Vagina (tissue), 2 donors: ENCODE results near the gene TMEM232.

Source experiments
- POLR2A ChIP-seq, 2 donors: fragments of 450-650 bp; IDR thresholded peaks; one replicate each; pipeline ENCODE4 v1.6.1; 2017; ENCODE audit warnings: antibody characterized with exemption in 2 of 2, mild to moderate bottlenecking in 2 of 2, moderate library complexity in 2 of 2
- TF ChIP-seq, protein P1 (sequence below), 3 experiments: fragments of 450-650 bp in 2 of 3; fragments of 200-600 bp in 1 of 3; sonication (generic) in 1 of 3; IDR thresholded peaks; one replicate each; pipeline ENCODE4 v1.5.1; 2017 to 2019; ENCODE audit warnings: antibody characterized with exemption in 3 of 3, mild to moderate bottlenecking in 2 of 3, moderate library complexity in 2 of 3

- no peak for TF ChIP-seq POLR2A (IDR thresholded peaks at IDR 0.05)
- TF ChIP-seq, protein P1, sequence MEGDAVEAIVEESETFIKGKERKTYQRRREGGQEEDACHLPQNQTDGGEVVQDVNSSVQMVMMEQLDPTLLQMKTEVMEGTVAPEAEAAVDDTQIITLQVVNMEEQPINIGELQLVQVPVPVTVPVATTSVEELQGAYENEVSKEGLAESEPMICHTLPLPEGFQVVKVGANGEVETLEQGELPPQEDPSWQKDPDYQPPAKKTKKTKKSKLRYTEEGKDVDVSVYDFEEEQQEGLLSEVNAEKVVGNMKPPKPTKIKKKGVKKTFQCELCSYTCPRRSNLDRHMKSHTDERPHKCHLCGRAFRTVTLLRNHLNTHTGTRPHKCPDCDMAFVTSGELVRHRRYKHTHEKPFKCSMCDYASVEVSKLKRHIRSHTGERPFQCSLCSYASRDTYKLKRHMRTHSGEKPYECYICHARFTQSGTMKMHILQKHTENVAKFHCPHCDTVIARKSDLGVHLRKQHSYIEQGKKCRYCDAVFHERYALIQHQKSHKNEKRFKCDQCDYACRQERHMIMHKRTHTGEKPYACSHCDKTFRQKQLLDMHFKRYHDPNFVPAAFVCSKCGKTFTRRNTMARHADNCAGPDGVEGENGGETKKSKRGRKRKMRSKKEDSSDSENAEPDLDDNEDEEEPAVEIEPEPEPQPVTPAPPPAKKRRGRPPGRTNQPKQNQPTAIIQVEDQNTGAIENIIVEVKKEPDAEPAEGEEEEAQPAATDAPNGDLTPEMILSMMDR (IDR thresholded peaks at IDR 0.05): no peak
Observed at GRCh38 chr5:110644357-110644756, 82.1 kb downstream of the TMEM232 start.
